ENCODE data around the gene BRF1.

- TF ChIP-seq POLR2AphosphoS5 (IDR thresholded peaks at IDR 0.05; ENCODE audit: borderline replicate concordance, low read depth, low read length) (no peak), EZH2 (IDR thresholded peaks at IDR 0.05) (no peak)
These were observed 24.5 kb upstream of the BRF1 start for GRCh38 chr14:105325303-105325702.

All from SK-N-MC (cell line).